ENCODE data around the gene RGS7.

DNA sequence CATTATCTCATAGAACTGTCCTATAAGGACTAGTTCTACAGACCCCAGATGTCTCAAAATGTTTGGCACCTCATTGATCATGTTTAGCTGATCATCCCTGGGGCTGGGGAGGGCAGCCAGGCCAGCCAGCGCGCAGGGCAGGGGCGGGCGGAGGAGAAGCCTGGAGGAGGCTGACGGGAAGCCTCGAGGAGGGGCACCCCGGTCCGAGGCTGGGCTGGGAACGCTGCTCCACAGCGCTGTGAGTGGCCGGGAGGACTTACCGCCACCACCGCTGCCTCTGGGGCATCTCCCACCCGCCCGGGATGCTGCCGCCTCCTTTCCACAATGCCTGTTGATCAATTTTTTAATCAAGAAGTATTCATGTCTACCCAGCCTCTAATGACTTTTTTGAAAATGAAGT lies 585.6 kb downstream of the RGS7 start:
- TF ChIP-seq, protein P1, sequence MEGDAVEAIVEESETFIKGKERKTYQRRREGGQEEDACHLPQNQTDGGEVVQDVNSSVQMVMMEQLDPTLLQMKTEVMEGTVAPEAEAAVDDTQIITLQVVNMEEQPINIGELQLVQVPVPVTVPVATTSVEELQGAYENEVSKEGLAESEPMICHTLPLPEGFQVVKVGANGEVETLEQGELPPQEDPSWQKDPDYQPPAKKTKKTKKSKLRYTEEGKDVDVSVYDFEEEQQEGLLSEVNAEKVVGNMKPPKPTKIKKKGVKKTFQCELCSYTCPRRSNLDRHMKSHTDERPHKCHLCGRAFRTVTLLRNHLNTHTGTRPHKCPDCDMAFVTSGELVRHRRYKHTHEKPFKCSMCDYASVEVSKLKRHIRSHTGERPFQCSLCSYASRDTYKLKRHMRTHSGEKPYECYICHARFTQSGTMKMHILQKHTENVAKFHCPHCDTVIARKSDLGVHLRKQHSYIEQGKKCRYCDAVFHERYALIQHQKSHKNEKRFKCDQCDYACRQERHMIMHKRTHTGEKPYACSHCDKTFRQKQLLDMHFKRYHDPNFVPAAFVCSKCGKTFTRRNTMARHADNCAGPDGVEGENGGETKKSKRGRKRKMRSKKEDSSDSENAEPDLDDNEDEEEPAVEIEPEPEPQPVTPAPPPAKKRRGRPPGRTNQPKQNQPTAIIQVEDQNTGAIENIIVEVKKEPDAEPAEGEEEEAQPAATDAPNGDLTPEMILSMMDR (conservative IDR thresholded peaks at IDR 0.05 in 1 of 2, IDR thresholded peaks at IDR 0.05 in 1 of 2; ENCODE audit: extremely low read depth in 1 of 2, insufficient read depth in 1 of 2, low read depth in 1 of 2, low read length in 2 of 2): no peak
- no peak for TF ChIP-seq EZH2 (IDR thresholded peaks at IDR 0.05; ENCODE audit: borderline replicate concordance, low read length)

All from mammary epithelial cell (primary cell).